HG02938 (cell line): ENCODE results near the gene ERCC2.
"Not testable (repeated sequence)": the region's sequence is repeated elsewhere in the genome, so short reads cannot be mapped to it uniquely, and the experiment has no call there.

ENCODE experiments used
- ATAC-seq: cut with Tn5 transposase; IDR thresholded peaks from one replicate; pipeline ENCODE4 v1.9.1; 2021; ENCODE audit warnings: mild to moderate bottlenecking, moderate library complexity; ENCODE audit not compliant: unreplicated experiment

ERCC2 gene

DNA sequence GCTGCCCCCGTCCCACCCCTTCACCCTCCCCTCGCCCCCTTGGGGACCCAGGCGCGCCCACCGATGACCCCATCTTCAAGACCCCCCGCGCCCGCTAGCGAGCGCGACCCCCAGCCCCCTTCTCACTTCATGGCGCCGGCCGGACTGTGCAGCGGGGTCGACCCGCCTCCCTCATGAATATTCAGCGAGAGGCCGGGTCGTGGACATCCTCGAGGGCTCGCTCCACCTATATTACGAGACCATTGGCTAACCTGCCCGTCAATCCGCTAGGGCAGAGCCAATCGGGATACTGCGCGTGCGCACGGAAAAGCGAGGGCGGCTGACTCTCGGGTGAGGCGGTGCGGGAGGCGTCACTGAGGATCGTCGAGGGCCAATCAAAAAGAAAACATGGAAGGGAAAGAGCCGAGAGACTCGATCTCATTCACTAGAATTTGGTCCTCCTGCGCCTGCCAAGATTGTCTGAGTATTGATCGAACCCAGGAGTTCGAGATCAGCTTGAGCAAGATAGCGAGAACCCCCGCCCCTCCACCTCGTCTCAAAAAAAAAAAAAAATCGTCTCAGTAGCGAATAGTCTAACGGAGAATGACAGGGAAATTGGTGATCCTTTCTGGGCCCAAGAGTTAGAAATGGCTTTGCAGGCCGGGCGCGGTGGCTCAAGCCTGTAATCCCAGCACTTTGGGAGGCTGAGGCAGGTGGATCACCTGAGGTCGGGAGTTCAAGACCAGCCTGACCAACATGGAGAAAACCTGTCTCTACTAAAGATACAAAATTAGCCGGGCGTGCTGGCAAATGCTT lies at the start of gene ERCC2:
Gene ERCC2 (minus strand): TSS at position 164 of the 795 bp plus-strand sequence. CDS start 33 bp downstream, at position 131.
- ATAC-seq = peak; percentile 90

DNA sequence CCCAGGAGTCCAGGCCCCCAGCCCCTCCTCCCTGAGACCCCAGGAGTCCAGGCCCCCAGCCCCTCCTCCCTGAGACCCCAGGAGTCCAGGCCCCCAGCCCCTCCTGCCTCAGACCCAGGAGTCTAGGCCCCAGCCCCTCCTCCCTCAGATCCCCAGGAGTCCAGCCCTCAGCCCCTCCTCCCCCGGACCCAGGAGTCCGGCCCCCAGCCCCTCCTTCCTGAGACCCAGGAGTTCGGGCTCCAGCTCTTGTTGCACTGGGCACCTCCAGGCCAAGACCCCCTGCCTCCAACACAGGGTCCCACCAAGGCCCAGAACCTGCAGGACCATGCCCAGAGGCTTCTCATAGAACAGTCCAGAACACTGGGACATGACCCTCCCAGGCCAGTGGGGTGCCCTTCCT lies 49.5 kb upstream of the ERCC2 start:
- no peak for ATAC-seq

DNA sequence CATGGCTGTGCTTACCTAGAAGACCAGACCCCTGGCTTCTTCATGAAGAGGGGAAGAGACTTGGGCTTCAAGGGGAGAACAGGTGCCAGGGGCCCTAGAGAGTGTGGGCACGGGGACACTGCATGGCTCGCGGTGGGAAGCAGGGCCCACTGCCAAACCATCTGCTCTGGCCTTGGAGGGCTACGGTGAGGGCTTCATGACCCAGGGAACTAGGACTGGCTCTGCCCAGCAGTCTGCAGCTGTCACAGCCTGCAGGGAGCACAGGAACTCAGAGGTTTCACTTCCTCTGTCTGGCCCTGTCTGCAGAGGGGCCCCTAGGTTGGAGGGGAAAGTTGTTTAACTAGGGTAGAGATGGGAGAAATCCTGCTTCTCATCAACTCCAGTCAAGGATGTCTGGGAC lies 49.0 kb upstream of the ERCC2 start:
- no peak for ATAC-seq

DNA sequence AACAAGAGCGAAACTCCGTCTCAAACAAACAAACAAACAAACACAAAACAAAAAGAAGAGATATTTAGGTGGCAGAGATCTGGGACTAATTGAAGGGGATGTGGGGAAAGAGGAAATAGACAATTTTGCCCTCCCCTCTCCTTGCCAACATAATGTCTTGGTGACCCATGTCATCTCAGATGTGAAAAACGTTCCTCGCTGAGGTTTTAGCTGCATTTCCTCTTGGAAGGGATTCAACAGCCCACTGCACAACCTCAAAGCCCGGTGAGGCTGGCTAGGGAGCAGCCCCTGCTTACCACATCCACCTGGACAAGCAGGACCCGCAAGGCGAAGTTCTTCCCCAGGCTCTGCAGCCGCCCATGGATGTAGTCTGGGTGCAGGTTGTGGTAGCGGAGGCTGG lies 48.4 kb upstream of the ERCC2 start:
- ATAC-seq = no peak

DNA sequence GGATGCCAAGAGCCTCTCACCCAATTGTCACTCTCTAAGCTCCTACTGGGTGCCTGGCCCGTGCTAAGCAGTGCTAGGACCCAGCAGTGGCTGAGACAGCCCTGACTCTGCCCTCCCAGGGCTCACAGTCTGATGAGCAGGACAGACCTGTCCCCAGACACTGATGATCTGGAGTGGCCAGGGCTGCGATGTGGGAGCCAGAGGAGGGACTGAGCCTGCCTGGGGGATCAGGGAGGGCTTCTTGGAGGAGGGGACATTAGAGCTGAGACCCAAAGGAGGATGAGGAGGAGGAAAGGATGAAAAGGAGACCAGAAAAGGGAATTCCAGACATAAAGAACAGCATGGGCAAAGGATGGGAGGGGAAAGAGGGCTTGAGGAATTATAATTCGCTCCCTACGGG lies 46.8 kb upstream of the ERCC2 start:
- ATAC-seq = no peak

DNA sequence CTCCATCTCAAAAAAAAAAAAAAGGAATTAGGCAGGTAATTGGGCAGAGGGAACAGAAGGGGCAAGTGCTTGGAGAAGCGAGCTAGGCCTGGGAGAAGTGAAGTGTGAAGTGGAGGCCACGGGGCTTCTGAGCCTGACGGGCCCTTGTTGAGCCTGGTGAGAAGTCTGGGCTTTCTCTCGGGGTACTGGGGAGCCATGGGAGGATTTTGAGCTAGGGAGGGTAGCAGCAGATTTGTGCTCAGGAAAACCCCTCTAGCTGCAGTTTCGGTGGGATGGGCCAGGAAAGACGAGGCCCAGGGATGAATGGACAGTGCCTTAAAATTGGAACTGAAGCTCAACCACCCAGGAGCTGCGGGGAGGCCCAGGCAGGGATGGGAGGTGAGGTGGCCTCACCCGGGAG lies 44.1 kb upstream of the ERCC2 start:
- ATAC-seq = no peak

DNA sequence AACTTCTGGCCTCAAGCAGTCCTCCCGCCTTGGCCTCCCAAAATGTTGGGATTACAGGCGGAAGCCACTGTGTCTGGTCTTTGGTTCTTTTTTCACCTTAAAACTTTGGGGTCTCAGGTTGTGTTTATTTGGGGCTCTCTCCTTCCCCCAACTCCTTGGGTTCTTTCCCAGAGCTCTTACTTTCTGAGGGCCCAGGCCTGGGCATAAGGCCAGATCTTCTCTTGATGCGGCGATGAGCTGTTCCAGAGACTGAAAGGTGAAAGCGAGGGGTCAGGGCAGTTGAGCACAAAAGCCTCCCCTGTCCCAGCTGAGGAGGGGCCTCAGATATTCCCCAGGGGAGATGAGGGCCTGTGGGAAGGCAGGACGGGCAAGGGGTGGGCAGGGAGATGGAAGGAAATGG lies 43.1 kb upstream of the ERCC2 start:
- ATAC-seq = no peak

DNA sequence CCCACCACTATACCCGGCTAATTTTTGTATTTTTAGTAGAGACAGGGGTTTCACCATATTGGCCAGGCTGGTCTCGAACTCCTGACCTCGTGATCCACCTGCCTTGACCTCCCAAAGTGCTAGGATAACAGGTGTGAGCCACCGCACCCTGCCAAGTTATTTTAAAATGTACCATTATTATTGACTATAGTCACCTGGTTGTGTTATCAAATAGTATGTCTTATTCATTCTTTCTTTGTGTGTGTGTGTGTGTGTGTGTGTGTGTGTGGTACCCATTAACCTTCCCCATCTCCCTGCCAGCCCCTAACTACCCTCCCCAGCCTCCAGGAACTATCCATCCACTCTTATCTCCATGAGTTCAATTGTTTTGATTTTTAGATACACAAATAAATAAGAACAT lies 40.0 kb upstream of the ERCC2 start:
- ATAC-seq = not testable (repeated sequence)

DNA sequence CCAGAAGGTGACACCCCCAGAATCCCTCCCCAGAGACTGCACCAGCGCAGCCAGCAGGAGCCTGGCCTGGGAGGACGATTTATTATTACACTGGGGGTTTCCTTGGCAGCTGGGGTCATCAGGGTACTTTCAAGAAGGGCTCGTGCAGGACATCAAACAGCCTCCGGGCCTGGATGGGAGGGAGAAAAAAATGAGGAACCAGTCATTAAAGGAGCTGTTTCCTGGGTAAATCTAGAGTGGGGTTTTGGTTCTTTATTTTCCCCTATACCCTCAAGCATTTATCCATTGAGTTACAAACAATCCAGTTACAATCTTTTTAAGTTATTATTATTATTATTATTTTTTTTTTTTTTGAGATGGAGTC lies 39.2 kb upstream of the ERCC2 start:
- no peak for ATAC-seq

DNA sequence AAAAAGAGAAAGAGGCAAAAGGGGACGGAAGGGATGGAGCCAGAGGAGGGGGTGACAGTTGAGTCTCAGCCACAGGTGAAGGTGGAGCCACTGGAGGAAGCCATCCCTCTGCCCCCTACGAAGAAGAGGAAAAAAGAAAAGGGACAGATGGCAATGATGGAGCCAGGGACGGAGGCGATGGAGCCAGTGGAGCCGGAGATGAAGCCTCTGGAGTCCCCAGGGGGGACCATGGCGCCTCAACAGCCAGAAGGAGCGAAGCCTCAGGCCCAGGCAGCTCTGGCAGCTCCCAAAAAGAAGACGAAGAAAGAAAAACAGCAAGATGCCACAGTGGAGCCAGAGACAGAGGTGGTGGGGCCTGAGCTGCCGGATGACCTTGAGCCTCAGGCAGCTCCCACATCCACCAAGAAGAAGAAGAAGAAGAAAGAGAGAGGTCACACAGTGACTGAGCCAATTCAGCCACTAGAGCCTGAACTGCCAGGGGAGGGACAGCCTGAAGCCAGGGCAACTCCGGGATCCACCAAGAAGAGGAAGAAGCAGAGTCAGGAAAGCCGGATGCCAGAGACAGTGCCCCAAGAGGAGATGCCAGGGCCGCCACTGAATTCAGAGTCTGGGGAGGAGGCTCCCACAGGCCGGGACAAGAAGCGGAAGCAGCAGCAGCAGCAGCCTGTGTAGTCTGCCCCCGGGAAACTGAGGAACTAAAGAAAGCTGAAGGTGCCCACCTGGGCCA lies 38.6 kb upstream of the ERCC2 start:
- no peak for ATAC-seq

DNA sequence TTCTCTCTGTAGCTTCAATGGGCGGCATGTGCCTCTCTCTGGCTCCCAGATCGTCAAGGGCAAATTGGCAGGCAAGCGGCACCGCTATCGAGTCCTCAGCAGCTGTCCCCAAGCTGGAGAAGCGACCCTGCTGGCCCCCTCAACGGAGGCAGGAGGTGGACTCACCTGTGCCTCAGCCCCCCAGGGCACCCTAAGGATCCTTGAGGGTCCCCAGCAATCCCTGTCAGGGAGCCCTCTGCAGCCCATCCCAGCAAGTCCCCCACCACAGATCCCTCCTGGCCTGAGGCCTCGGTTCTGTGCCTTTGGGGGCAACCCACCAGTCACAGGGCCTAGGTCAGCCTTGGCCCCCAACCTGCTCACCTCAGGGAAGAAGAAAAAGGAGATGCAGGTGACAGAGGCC lies 37.7 kb upstream of the ERCC2 start:
- no peak for ATAC-seq

DNA sequence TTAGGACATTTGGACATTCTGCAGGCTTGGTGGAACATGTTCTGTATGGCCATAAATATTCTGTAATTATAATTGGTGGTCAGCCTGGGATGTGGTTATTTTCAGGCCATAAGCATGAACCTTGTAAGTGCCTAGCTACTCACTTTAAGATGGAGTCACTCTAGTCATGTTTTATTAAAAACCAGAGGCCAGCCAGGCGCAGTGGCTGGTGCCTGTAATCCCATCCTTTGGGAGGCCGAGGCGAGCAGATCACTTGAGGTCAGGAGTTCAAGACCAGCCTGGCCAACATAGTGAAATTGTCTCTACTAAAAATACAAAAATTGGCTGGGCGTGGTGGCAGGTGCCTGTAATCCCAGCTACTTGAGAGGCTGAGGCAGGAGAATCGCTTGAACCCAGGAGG lies 37.2 kb upstream of the ERCC2 start:
- not testable (repeated sequence) for ATAC-seq

DNA sequence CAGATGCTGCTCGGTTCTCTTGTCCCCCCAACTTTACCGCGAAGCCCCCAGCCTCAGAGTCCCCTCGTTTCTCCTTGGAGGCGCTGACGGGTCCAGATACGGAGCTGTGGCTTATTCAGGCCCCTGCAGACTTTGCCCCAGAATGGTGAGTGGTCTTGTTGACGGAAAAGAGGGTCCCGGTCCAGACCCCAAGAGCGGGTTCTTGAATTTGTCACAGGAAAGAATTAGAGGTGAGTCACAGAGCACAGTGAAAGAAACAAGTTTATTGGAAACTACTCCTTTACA lies 36.7 kb upstream of the ERCC2 start:
- ATAC-seq = no peak

DNA sequence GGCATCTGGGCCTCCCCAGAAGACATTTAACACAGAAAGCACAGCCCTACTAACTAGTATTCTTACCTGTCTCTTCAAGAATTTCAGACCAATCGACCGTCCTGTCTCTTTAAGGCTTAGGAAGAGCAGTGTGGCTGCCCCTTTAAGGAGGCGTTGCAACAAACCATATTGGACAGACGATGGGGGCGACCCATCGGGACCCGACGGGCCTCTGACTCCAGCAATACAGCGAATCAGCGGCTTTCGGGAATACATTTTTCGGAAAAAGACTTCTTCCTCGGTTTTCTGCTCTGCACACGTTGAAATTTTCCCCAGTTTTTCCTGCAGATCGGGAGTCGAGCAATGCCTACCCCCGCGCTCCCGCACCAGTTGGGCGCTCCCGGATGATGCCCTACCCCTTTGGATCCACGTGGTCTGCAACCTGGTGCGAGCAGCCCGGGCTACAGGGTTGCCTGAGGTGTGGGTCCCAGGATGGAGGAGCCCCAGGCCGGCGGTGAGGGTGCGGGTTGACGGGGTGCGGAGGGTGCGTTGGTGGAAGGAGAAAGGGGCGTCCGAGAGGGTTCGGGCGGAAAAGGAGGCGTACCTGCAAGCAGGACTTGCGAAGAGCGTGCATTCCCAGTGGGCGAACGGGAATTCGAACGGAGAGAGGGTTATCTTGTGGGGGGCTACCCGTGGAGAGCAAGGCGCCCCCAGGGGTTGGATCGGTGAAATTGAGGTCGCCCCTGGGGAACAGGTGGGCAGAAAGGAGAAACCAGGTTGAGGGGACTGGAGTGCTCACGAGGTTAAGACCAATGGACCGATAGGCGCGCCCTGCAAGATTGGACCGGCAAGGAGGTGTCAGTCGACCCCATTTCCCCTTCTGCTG lies 36.1 kb upstream of the ERCC2 start, which contains the start of gene POLR1G:
Gene POLR1G (plus strand): TSS at position 419 of the 865 bp plus-strand sequence. CDS start 53 bp downstream, at position 472.
- ATAC-seq = peak; percentile 65

DNA sequence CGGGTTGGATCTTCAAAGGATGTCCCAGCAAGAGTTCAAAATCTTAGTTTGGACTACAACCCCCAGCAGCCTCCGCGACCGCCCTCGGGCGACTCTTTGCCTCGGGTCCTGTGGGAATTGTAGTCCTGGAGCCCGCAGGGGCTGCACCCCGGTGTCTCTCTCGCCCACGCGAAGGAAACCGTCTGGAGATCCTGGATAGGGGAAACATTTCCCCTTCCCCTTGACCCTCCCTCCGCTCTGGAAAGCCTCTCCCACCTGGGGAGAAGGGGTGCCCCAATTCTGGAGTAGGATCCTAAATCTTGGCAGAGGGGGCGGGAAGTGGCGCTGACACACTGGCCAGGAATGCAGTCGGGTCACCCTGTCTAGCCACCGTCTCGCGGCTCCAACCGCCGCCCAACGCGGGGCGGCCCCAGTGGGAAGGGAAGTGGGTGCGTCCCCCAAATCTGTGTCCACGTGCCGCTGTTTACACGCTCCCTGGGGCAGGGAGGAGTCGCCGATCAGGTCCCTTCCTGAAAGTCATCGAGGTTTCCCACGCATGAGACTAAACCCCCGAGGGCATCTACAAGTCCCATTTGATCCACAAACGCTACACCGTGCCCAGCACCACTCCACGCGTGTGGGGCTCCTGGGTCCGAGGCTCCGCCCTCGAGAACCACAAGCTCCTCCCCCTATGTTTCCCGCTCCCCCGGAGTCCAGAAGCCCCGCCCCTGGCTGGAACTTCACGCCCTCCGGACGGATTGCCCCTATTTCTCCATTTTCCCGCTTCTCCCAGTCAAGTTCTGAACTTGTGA lies 35.3 kb upstream of the ERCC2 start:
- peak; percentile 41 for ATAC-seq

DNA sequence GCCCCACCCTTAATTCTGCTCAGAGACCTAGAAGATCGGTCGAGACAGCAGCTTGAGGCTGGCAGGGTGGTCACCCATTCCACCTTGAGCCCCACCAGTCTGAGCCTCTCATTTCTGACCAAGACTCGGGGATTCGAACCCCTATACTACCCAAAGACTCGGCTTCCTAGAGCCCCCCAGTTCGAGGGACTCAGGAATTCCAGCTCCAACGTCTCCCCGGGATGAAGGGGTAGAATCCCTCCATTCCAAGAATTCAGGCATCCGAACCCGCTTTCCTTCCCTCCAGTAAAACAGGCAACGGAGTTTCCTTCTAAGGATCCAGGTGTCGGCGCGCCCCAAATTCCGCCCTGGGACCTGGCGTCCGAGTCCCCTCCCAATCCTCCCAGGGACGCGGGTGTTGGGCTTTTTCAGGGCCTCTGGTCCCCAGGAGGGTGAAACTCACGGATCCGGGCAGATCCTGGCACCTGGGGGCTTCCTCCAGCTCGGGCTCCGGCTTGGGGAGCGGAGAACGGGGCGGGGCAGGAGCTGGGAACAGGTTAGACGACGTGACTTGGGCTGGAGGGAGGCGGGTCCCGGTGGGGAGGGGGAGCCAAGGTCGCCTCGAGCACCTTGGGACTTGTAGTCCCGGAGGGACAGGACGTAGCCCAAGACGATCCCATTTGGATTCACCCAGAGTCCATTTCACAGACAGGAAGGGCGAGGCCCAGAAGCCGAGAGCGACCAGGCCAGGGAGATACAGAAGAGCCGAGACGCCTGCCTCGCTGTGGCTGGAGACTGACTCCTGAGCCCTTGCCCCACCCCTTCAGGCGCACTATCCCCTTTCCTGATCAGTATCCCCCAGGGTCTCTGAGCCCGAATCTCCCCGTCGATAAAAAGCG lies 34.4 kb upstream of the ERCC2 start, which contains the start of gene PPP1R13L:
Gene PPP1R13L (minus strand): TSS at position 513 of the 878 bp plus-strand sequence. CDS start 6,751 bp downstream, outside the sequence.
- peak; percentile 23 for ATAC-seq

DNA sequence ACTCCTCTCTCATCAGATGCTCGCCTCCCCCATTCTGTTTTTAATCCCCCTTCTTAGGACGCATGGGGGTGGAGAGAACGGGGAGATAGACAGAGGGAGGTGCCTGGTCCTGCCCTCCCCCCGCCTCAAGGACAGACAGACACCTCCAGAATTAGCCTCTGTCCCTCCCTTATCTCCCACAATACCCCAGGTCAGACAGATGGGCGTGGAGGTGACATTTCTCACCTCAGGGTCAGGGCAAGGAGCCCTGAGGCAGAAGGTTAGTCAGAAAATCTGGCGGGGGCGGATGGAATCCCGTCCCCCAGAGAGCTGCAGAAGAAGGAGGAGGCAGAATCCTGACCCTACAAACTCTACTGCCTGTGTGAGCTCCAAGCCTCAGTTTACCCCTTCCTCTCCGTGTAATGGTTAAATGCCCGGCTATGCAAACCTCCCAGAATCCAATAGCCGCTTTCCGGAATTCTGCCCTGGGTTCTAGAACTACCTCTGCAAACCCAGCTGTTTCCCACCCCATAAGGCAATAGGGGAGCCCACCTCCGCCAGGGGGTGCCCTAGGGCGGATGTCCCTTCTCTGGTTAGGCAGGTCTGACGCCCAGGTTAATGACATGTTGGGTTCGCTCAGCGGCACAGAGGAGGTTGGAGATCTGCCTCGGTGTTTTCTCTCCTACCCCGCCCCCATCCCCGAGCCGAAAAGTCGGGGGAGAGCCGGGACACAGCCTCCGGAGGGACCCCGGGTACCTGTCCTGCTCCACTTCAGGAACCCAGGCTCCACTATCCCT lies 33.6 kb upstream of the ERCC2 start:
- ATAC-seq = no peak

DNA sequence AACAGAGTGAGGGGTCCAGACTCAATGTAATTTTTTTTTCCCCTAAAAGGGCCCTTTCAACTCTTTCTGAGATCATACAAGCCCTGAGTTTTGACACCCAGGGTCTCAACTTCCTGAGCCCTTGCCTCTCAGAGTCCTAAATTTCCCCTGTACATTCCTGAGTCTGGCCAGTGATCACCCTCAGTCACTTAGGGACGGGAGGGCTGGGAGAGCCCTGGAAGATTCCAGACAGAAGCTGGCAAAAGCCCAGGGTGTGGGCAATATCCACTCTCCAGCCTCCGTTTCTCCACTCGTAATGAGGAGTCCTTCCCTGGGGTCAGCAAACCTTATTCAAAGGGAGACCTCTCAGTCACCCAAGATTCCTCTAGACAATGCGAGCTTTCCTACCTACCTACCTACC lies 32.9 kb upstream of the ERCC2 start:
- no peak for ATAC-seq
